22Rv1 (cell line): ENCODE data around the gene GYS1.

Experiments
- H3K27ac ChIP-seq: fragments of 450-650 bp; 2 replicates; pipeline ENCODE4 v1.5.1; 2017
- CTCF ChIP-seq: fragments of 450-650 bp; IDR thresholded peaks from 2 replicates; pipeline ENCODE4 v1.5.1; 2017; ENCODE audit warnings: mild to moderate bottlenecking
- ZFX ChIP-seq: fragments of 450-650 bp; IDR thresholded peaks from 2 replicates; pipeline ENCODE4 v1.6.1; 2017; ENCODE audit warnings: antibody characterized with exemption, borderline replicate concordance

GYS1 gene

GRCh38 chr19:49017041-49017665 is 24.0 kb upstream of the GYS1 start, which contains the start of gene LHB:
Gene LHB (minus strand): TSS chr19:49017091. CDS start chr19:49017081, 10 bp downstream.
- TF ChIP-seq CTCF, result no peak
- TF ChIP-seq ZFX, result no peak
- peak within 1 kb of the TSS; percentile 87 for H3K27ac ChIP-seq

- no peak for TF ChIP-seq ZFX
- TF ChIP-seq CTCF, result no peak
- H3K27ac ChIP-seq, result no peak overlapping the region
Measured at GRCh38 chr19:49016067-49016839, 23.1 kb upstream of the GYS1 start.

GRCh38 chr19:49014870-49015255 is 21.8 kb upstream of the GYS1 start:
- H3K27ac ChIP-seq, result no peak overlapping the region
- TF ChIP-seq CTCF, result no peak
- no peak for TF ChIP-seq ZFX

GRCh38 chr19:49014123-49014869 is 21.2 kb upstream of the GYS1 start:
- no peak overlapping the region for H3K27ac ChIP-seq

GRCh38 chr19:49011194-49011593 is 18.1 kb upstream of the GYS1 start:
- no peak overlapping the region for H3K27ac ChIP-seq
- no peak for TF ChIP-seq CTCF
- TF ChIP-seq ZFX, result no peak

More at GRCh38 chr19:49014123-49014869, 21.2 kb upstream of the GYS1 start:
- TF ChIP-seq ZFX (no peak), CTCF (no peak)

- H3K27ac ChIP-seq, result no peak overlapping the region
- TF ChIP-seq CTCF (no peak), ZFX (no peak)
Measured at GRCh38 chr19:49010453-49010852, 17.3 kb upstream of the GYS1 start.

- TF ChIP-seq ZFX (no peak), CTCF (no peak)
- no peak overlapping the region for H3K27ac ChIP-seq
Measured at GRCh38 chr19:49009828-49010227, 16.7 kb upstream of the GYS1 start.
